HepG2 (cell line): ENCODE data around the gene RASA3. TPM values are rescaled to one million over a fixed set of nuclear protein-coding genes. Genes with fewer than 3 reads are reported as not detected.

ENCODE experiments used
- ATAC-seq: fragments of 200-7000 bp; cut with Tn5 transposase; 3 replicates; pipeline ENCODE4 v1.9.1; 2020; ENCODE audit warnings: mild to moderate bottlenecking, moderate library complexity
- BruUV-seq: library from RNA; stranded (reverse); fragments of 400-500 nt; replicated peaks from 2 replicates; lab custom pipeline; 2021; lab: Mats Ljungman, UMichigan
- CTCF ChIA-PET: fragments of 300-600 bp; formaldehyde crosslinking; extraction: SDS; loops from one replicate; lab custom pipeline; 2021; ENCODE audit warnings: low total read pairs, inconsistent platforms, low intra/inter-chr PET ratio; lab: Yijun Ruan, JAX
- POLR2A ChIA-PET: fragments of 350-600 bp; sonication (Branson Sonifier 250); formaldehyde crosslinking; loops from one replicate; lab custom pipeline; 2020; ENCODE audit warnings: antibody characterized with exemption, inconsistent platforms; lab: Yijun Ruan, JAX
- DNase-seq: peaks from one replicate; pipeline ENCODE4 v3.0.0-alpha.2; 2015; ENCODE audit warnings: low spot score
- FAIRE-seq: peaks from 3 replicates; lab custom pipeline; 2011; peaks lifted over from hg19 to GRCh38; lab: Jason Lieb, UNC
- H2AFZ ChIP-seq: one replicate; pipeline ENCODE4 v1.6.1; 2011; ENCODE audit warnings: low read length, inconsistent platforms
- H3K27ac ChIP-seq: fragments of 300-600 bp; 3 replicates; pipeline ENCODE4 v1.8.0; 2011; ENCODE audit warnings: mixed run types, mild to moderate bottlenecking, mixed read lengths, low read length, inconsistent platforms; ENCODE audit not compliant: insufficient read depth; ENCODE audit errors: extremely low read length
- H3K27me3 ChIP-seq, 2 experiments: fragments of 200-600 bp in 1 of 2; 2 replicates in 1 of 2; 3 replicates in 1 of 2; pipeline versions ENCODE4 v1.6.0 to v1.8.0; 2011; ENCODE audit warnings: low read length in 2 of 2, mild to moderate bottlenecking in 2 of 2, moderate library complexity in 2 of 2, inconsistent platforms in 1 of 2; ENCODE audit not compliant: insufficient read depth in 2 of 2, control insufficient read depth in 1 of 2
- H3K36me3 ChIP-seq, 2 experiments: fragments of 200-600 bp in 1 of 2; replicated peaks in 1 of 2; 2 replicates in 1 of 2; 3 replicates in 1 of 2; pipeline versions ENCODE4 v1.5.1 to v1.8.0; 2011; ENCODE audit warnings: low read length in 2 of 2, inconsistent platforms in 1 of 2; ENCODE audit not compliant: insufficient read depth in 2 of 2, control insufficient read depth in 1 of 2
- H3K4me1 ChIP-seq: 2 replicates; pipeline ENCODE4 v1.5.1; 2012; ENCODE audit warnings: low read length, inconsistent platforms; ENCODE audit not compliant: insufficient read depth
- H3K4me2 ChIP-seq: 2 replicates; pipeline ENCODE4 v1.6.0; 2011; ENCODE audit warnings: low read depth, low read length, inconsistent platforms
- H3K4me3 ChIP-seq, 3 experiments: fragments of 200-600 bp in 1 of 3; sonication (generic), shearing (Covaris generic) in 1 of 3; replicated peaks in 1 of 3; 2 replicates each; pipeline ENCODE4 v1.5.1; 2011 to 2016; ENCODE audit warnings: low read length in 3 of 3, inconsistent platforms in 2 of 3, low read depth in 2 of 3, mild to moderate bottlenecking in 2 of 3, control low read depth in 1 of 3, mixed read lengths in 1 of 3; ENCODE audit not compliant: insufficient read depth in 1 of 3
- H3K79me2 ChIP-seq: one replicate; pipeline ENCODE4 v1.6.1; 2011; ENCODE audit warnings: low read length, inconsistent platforms; ENCODE audit not compliant: insufficient read depth
- H3K9ac ChIP-seq: 2 replicates; pipeline ENCODE4 v1.6.0; 2011; ENCODE audit warnings: mild to moderate bottlenecking, low read depth, low read length, inconsistent platforms; ENCODE audit not compliant: insufficient read depth
- H3K9me3 ChIP-seq: 2 replicates; pipeline ENCODE4 v1.5.1; 2012; ENCODE audit warnings: mild to moderate bottlenecking, low read length
- H4K20me1 ChIP-seq: 2 replicates; pipeline ENCODE4 v1.6.0; 2011; ENCODE audit warnings: inconsistent platforms, mild to moderate bottlenecking, low read length, moderate library complexity; ENCODE audit not compliant: insufficient read depth
- ARID4A ChIP-seq: sonication (generic); formaldehyde crosslinking; IDR thresholded peaks from 2 replicates; pipeline ENCODE4 v1.5.0; 2020; ENCODE audit warnings: mild to moderate bottlenecking, missing genetic modification reagents, borderline replicate concordance
- GPN1 ChIP-seq: sonication (generic); formaldehyde crosslinking; IDR thresholded peaks from 2 replicates; pipeline ENCODE4 v1.5.1; 2020; ENCODE audit warnings: missing genetic modification reagents, borderline replicate concordance
- ZNF280D ChIP-seq: sonication (generic); formaldehyde crosslinking; IDR thresholded peaks from 2 replicates; pipeline ENCODE4 v1.5.1; 2020; ENCODE audit warnings: mild to moderate bottlenecking, missing genetic modification reagents
- ZNF362 ChIP-seq: sonication (generic); formaldehyde crosslinking; IDR thresholded peaks from 2 replicates; pipeline ENCODE4 v1.4.0; 2020; ENCODE audit warnings: missing genetic modification reagents, mild to moderate bottlenecking, borderline replicate concordance
- ZNF660 ChIP-seq: sonication (generic); formaldehyde crosslinking; IDR thresholded peaks from 2 replicates; pipeline ENCODE4 v1.5.1; 2020; ENCODE audit warnings: mild to moderate bottlenecking, low read depth, missing genetic modification reagents, borderline replicate concordance
- WGBS: methylation state at CpG from one replicate; pipeline ENCODE4 v1.1.6; 2017; ENCODE audit warnings: low lambda C conversion rate; 5-methylcytosine and 5-hydroxymethylcytosine counted together
- in situ Hi-C: cut with HindIII; loops from 2 replicates; pipeline ENCODE4 v1.10.0; 2017; ENCODE audit warnings: low pct_unique_long_range_greater_than_20kb; ENCODE audit not compliant: extremely low pct_ligation_motif_present
- intact Hi-C: fragments of 100-400 bp; cut with micrococcal nuclease; formaldehyde crosslinking; loops from one replicate; pipeline ENCODE4 v1.10.0; 2022; ENCODE audit not compliant: unreplicated experiment
- polyA plus RNA-seq, 8 experiments: library from polyadenylated mRNA; depleted of rRNA in 3 of 8; stranded (reverse) in 7 of 8; unstranded in 1 of 8; fragments of >200 nt; fragmentation: Illumina TruSeq in 4 of 8; extraction: Trizol in 4 of 8; gene quantifications; 2 replicates each; pipeline versions ENCODE4 v1.2.1 to v1.2.3, GENCODE V29; 2011 to 2016; ENCODE audit warnings: low read depth in 4 of 8, missing spikeins in 1 of 8, mixed read lengths in 1 of 8; ENCODE audit not compliant: insufficient read depth in 1 of 8
- total RNA-seq, 5 experiments: library from RNA; depleted of rRNA; stranded (reverse); fragments of >200 nt; fragmentation: Illumina TruSeq; extraction: Trizol; gene quantifications; 2 replicates each; pipeline ENCODE4 v1.2.3, GENCODE V29; 2016; ENCODE audit warnings: low read depth in 1 of 5

RASA3 gene
- total and polyA plus RNA-seq, 2 of the 13 experiments (the other 11 are each of a cell fraction or from before 2014, with no cell fraction given), result 0.05 TPM; not detected in 1

- Histone ChIP-seq H3K36me3 (no peaks in the 10 kb centered on the region), H3K4me2 (no peak overlapping the region), H3K9ac (no peak overlapping the region), H3K4me3 (no peak overlapping the region), H3K27ac (no peak overlapping the region), H4K20me1 (no peaks in the 10 kb centered on the region), H3K27me3 (peaks cover 11 to 51% of the 10 kb centered on the region in 2 experiments; a peak in 4 of 5 replicates), H3K9me3 (no peaks in the 10 kb centered on the region), H3K79me2 (no peaks in the 10 kb centered on the region), H3K4me1 (no peaks in the 10 kb centered on the region), H2AFZ (no peak overlapping the region)
- intact Hi-C loops (no loop called here), in situ Hi-C loops (no loop called here)
- ChIA-PET CTCF (no interaction called here), POLR2A (no interaction called here)
- DNase-seq (no peak), ATAC-seq (no peak), FAIRE-seq (no peak)
- BruUV-seq, result no TSS peak
- WGBS, result 29% methylated on average over 3 of the region's 19 CpGs
- no peak for TF ChIP-seq ZNF660 (CRISPR knock-in tag)
- TF ChIP-seq ZNF362 (CRISPR knock-in tag), result no peak
- no peak for TF ChIP-seq ZNF280D (CRISPR knock-in tag)
- no peak for TF ChIP-seq GPN1 (CRISPR knock-in tag)
- TF ChIP-seq ARID4A (CRISPR knock-in tag), result no peak
- TF ChIP-seq, all 625 proteins: peak for 0
Observed at GRCh38 chr13:114055766-114056165, 76.7 kb downstream of the RASA3 start.
